GM18526 (cell line): Measurements from ENCODE around the gene LRRC8C.

Experiments
- POLR2A ChIP-seq: IDR thresholded peaks from 3 replicates; pipeline ENCODE4 v1.6.1; 2011; ENCODE audit not compliant: insufficient read length; ENCODE audit errors: extremely low read depth

Gene LRRC8C

GRCh38 chr1:89720839-89721238 lies 87.9 kb downstream of the LRRC8C start:
- no peak for TF ChIP-seq POLR2A

- TF ChIP-seq POLR2A, result no peak
Observed at GRCh38 chr1:89721351-89721750, 88.4 kb downstream of the LRRC8C start.

GRCh38 chr1:89723144-89723543 lies 90.2 kb downstream of the LRRC8C start:
- TF ChIP-seq POLR2A, result no peak

- no peak for TF ChIP-seq POLR2A
Observed at GRCh38 chr1:89723863-89724262, 90.9 kb downstream of the LRRC8C start.

- TF ChIP-seq POLR2A, result no peak
Observed at GRCh38 chr1:89724369-89725010, 91.6 kb downstream of the LRRC8C start.

GRCh38 chr1:89725011-89725370 lies 92.1 kb downstream of the LRRC8C start:
- no peak for TF ChIP-seq POLR2A

- no peak for TF ChIP-seq POLR2A
Observed at GRCh38 chr1:89725631-89726030, 92.7 kb downstream of the LRRC8C start.

GRCh38 chr1:89727517-89728312 lies 94.8 kb downstream of the LRRC8C start:
- no peak for TF ChIP-seq POLR2A

- no peak for TF ChIP-seq POLR2A
Observed at GRCh38 chr1:89728381-89728780, 95.5 kb downstream of the LRRC8C start.

GRCh38 chr1:89732206-89732605 lies 99.3 kb downstream of the LRRC8C start:
- TF ChIP-seq POLR2A, result no peak

GRCh38 chr1:89732643-89733222 lies 99.8 kb downstream of the LRRC8C start:
- no peak for TF ChIP-seq POLR2A

GRCh38 chr1:89733748-89734147 lies 100.8 kb downstream of the LRRC8C start:
- no peak for TF ChIP-seq POLR2A

- TF ChIP-seq POLR2A, result no peak
Observed at GRCh38 chr1:89734442-89734841, 101.5 kb downstream of the LRRC8C start.

GRCh38 chr1:89735479-89735878 lies 102.6 kb downstream of the LRRC8C start:
- no peak for TF ChIP-seq POLR2A

GRCh38 chr1:89736937-89737733 lies 104.2 kb downstream of the LRRC8C start:
- TF ChIP-seq POLR2A, result no peak
